Dermis blood vessel endothelial cell (primary cell): ENCODE results near the gene NGRN. TPM values are rescaled to one million over a fixed set of nuclear protein-coding genes. Genes with fewer than 3 reads are reported as not detected.
A peak's percentile ranks its signal among the peaks of the same experiment; 100 is the strongest.

Experiments
- DNase-seq: peaks from one replicate; pipeline ENCODE4 v3.0.0; 2010
- total RNA-seq: library from RNA; depleted of rRNA; stranded (reverse); fragments of >200 nt; gene quantifications from 2 replicates; pipeline ENCODE4 v1.2.3, GENCODE V29; 2014

The NGRN gene, protein sequence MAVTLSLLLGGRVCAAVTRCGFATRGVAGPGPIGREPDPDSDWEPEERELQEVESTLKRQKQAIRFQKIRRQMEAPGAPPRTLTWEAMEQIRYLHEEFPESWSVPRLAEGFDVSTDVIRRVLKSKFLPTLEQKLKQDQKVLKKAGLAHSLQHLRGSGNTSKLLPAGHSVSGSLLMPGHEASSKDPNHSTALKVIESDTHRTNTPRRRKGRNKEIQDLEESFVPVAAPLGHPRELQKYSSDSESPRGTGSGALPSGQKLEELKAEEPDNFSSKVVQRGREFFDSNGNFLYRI
- 68.1 and 92.9 TPM in 2 replicates for total RNA-seq

DNA sequence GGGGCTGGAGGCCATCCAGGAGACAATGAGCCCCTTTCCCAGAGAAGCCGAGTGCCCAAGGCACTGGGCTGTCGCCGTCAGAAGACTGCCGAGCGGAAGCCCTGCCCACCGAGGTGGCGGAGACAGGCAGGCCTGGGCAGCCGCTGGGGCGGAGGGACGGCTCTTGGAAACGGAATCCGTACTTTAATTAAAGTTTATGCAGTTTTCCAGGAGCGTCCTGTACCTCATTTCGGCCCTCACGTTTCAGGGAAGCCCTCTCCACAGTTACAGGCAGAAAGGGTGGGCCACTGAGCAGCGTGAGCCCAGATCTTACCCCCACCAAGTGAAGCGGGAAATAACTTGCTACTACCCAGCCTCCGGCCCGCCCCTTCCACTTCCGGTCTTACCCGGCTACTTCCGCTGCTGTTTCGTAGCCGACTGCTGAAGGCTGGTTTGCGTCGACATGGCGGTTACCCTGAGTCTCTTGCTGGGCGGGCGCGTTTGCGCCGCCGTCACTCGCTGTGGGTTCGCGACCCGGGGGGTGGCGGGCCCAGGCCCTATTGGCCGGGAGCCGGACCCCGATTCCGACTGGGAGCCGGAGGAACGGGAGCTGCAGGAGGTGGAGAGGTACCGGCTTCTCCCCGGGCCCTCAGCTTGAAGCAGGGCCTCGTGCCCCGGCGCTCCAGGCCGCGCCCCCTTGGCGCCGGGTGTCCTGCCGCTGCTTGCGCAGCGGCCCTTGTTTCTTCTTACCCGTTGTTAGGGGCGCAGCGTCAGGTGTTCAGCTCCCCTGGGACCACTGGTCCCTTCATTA lies at the start of gene NGRN:
NGRN (plus strand) TSS at position 402 of the 790 bp plus-strand sequence; CDS start at position 443, 41 bp downstream.
- DNase-seq: peak; percentile 95

DNA sequence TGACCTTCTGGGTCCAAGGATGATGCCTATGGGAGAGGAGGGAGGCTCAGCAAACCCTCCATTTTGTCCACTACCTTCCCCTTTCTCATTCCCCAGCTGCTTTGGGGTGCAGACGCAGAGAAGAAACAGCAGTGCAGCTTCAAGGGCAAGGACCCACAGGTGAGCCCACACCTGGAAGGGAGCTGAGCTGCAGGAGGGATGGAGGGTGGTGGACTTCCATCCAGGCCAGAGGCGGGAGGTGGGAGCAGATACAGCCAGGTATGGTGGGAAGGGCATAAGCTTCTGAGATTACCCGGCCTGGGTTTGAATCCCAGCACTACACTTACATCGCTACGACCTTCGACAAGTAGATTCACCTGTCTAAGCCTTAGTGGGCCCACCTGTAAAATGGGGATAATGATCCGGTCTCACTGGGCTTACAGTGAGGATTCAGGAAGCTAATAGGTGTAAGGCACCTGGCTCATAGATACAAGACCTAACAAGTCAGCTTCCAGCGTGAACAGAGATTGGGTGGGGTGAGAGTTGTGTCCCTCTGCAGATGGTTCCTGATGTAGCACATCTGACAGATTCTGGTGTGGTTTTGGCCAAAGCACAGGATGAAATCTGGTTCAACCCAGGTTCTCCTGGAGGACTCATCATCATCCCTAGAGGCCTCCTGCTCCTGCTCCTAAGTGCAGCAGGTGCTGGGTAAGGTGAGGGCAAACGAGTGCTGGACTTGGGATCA lies 47.6 kb upstream of the NGRN start:
- no peak for DNase-seq

- DNase-seq: peak; percentile 62
Observed at GRCh38 chr15:90219421-90220141, 45.9 kb upstream of the NGRN start.

DNA sequence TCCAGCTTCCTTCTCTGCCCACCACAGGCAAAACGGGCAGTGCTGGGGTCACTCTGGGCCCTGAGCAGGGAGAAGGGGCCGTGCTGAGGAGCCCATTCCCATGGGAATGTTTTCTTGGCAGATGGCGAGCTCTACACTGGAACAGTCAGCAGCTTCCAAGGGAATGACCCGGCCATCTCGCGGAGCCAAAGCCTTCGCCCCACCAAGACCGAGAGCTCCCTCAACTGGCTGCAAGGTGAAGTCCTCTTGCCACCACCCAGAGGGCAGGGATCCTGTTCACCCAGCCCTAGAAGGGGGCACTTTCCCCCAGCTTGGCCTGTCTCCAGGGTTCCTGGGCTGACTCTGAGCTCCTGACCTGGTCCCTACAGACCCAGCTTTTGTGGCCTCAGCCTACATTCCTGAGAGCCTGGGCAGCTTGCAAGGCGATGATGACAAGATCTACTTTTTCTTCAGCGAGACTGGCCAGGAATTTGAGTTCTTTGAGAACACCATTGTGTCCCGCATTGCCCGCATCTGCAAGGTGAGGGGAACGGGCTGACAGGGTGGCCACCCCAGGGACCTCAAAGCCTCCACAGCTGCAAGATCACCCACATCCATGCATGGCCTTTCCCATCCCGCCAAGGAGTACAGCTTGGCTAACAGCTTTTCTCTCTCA lies 44.1 kb upstream of the NGRN start:
- peak; percentile 91 for DNase-seq

- DNase-seq: no peak
Observed at GRCh38 chr15:90222547-90222946, 42.9 kb upstream of the NGRN start.

- DNase-seq: no peak
Observed at GRCh38 chr15:90223441-90224165, 41.9 kb upstream of the NGRN start.

- DNase-seq: no peak
Observed at GRCh38 chr15:90225047-90225446, 40.4 kb upstream of the NGRN start.

DNA sequence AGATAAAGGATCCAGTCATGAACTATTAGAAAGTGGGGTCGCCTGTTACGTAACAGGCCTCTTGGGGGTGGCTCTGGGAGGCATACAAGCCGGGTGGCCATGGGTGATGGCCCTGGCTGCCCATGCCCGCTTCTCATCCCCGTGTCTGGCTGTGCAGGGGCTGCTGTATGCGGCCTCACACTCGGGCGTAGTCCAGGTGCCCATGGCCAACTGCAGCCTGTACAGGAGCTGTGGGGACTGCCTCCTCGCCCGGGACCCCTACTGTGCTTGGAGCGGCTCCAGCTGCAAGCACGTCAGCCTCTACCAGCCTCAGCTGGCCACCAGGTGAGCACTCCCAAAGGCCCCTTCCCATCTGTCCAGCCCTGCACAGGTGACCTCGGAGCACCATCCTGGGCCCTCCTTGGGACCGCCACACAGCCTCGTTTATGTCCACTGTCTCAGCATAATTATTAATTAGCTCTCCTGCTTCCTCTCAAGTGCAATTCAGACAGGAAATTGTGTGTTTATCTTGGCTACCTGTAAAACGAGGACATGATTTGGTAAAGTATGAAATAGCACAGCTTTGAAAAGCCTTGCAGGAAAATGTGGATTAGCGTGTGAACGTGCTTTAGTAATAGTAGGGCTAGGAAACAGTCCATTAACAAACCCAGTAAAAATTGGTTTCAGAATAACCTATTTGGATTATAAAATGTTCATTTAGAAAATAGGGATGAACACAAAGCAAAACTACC lies 39.8 kb upstream of the NGRN start:
- no peak for DNase-seq

DNA sequence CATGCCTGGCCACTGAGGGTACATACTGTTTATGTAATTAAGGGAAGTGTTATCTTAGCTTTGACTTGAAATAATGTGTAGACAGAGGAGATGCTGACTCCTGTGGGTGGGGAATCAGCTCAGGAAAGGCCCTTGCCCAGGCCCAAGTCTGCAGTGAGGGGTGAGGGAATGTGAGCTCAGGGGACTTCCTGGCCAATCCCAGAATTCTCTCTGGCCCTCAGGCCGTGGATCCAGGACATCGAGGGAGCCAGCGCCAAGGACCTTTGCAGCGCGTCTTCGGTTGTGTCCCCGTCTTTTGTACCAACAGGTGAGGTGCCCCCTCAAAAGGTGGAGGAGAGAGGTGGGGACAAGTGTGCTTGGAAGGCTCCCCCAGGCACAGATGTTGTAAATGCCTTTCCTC lies 38.1 kb upstream of the NGRN start:
- no peak for DNase-seq

GRCh38 chr15:90227816-90228772 lies 37.4 kb upstream of the NGRN start:
- DNase-seq: no peak

DNA sequence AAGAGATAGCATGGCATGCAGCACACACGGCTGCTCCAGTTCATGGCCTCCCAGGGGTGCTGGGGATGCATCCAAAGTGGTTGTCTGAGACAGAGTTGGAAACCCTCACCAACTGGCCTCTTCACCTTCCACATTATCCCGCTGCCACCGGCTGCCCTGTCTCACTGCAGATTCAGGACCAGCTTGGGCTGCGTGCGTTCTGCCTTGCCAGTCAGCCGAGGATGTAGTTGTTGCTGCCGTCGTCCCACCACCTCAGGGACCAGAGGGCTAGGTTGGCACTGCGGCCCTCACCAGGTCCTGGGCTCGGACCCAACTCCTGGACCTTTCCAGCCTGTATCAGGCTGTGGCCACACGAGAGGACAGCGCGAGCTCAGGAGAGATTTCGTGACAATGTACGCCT lies 36.5 kb upstream of the NGRN start:
- no peak for DNase-seq

DNA sequence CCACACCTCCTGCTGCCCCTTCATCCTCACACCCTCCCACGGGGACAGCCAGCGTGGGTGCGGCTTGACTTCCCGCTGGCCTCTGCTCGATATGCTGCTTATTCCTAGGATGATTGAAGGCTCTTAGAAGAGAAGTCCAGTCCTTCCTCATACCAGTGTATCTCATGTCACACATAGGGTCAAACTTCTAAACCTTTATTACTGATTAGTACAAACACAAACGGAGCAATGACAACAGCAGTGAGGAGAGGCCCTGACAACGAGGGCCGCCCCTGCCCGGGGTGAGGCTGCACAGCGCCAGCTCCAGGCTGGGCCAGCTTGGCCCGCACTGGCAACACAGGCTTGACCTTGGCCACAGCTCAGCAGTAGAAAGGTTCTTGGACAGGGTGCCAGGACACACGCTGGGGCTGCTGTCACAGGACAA lies 35.4 kb upstream of the NGRN start:
- no peak for DNase-seq

DNA sequence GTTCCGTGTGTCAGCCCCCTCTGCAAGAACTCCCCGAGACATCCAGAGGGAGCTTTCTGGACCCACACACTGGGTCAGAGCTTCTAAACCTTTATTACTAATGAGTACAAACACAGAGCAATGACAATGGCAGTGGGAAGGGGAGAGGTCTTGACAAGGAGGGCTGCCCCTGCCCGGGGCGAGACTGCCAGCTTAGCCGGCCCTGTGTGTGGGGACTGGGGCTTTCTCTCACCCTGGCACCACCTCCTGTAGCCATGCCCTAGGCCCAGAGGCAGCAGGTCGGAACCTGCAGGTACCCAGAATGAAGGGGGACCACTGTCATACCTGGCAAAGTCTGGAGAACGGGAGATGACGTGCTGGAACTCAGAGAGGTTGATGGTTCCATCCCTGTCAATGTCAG lies 34.9 kb upstream of the NGRN start:
- no peak for DNase-seq

DNA sequence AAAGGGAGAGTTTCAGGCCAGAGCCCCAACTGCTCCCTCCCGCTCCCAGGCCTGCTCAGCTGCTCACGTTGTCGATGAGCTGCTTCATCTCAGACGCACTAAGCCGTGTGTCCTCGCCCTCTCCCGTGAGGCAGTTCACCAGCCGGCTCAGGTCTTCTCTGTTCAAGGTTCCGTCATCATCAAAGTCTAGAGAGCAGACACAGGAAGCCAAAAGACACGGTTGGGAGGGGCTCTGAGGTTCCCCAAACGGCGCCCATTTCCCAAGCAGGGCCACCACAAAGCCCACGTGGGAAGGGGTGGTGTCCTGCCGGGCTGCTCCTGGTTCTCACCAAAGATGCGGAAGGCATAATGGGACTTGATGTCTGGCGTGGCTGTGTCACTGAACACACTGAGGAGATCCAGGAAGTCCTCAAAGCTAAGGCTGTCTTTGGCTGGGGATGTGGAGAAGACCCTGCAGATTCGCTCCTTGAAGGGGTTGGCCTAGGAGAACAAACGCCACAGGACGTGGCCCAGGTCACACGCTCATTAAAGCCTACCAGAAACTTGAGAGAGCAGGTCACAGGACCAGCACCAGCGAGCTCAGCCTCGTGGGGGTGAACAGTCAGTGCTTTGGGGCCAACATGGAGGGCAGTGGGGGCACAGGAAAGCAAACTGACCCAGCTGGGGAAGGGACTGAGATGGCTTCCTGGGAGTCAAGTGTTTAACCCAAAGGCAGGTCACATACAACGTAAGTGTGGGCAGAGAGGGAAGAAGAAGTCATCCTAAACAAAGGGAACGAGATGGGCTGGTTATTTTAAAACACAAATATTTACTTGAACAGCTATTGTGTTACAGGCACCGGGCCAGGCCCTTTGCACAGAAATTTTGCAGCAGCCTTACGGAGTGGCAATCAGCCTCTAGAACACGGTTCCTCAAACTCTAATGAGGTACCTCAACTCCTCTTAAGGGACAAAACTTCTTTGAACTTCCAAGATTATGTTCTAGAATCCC lies 34.1 kb upstream of the NGRN start:
- no peak for DNase-seq

GRCh38 chr15:90232196-90232595 lies 33.3 kb upstream of the NGRN start:
- no peak for DNase-seq

GRCh38 chr15:90232941-90233386 lies 32.5 kb upstream of the NGRN start:
- no peak for DNase-seq

DNA sequence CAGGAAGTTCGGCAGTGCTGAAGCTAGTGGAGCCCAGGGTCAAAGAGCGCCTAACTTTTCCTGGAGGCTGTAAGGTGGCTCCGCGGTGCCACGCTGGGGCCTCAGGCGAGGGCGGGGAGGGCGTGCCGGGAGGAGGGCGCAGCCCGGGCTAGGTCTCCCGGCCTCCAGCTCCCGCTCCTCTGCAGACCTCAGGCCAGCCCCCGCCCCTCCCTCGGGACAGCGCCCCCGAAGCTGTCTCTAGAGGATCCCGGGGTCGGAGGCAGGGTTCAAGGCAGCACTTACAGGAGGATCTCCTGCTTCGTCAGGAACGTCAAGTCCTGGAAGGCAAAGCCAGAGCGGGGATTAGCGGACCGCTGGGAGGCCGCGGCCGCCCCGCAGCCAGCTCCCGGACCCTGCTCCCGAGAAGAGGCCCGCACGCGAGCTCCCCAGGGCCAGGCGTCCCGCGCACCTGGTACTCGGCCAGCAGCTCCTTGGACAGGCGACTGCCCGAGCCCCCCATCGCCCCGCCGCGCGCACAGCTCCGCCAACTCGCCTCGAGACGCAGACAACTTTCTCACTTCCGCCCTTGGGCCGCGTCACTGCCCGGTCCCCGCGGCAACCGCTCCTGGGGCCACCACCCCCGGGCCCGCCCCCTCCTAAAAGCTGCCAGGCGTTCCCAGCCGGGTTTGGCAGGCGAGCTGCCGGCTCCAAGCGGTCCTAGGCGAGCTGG lies 31.9 kb upstream of the NGRN start, which contains the start of gene CIB1:
CIB1 (minus strand) TSS at position 555 of the 709 bp plus-strand sequence; CDS start at position 499, 56 bp downstream.
- DNase-seq: peak; percentile 97
